Mesenchymal stem cell (in vitro differentiated cells and primary cell): Measurements from ENCODE around the gene PVALB. TPM values are rescaled to one million over a fixed set of nuclear protein-coding genes. Genes with fewer than 3 reads are reported as not detected.

ENCODE experiments used
- DNase-seq: peaks from one replicate; pipeline ENCODE4 v3.0.0-alpha.2; 2013
- H2AFZ ChIP-seq: one replicate; pipeline ENCODE4 v1.6.1; 2013; ENCODE audit warnings: low read depth, mild to moderate bottlenecking, control low read depth, inconsistent platforms, low read length, moderate library complexity
- H2AK5ac ChIP-seq: 2 replicates; pipeline ENCODE4 v1.6.1; 2013; ENCODE audit warnings: low read length, moderate library complexity, mild to moderate bottlenecking, inconsistent platforms; ENCODE audit not compliant: severe bottlenecking
- H2BK120ac ChIP-seq: one replicate; pipeline ENCODE4 v1.6.1; 2013; ENCODE audit warnings: low read depth, mild to moderate bottlenecking, inconsistent platforms, low read length, moderate library complexity
- H2BK12ac ChIP-seq, 2 experiments: one replicate each; pipeline ENCODE4 v1.6.1; 2013; ENCODE audit warnings: inconsistent platforms in 2 of 2, low read length in 2 of 2, mild to moderate bottlenecking in 2 of 2, moderate library complexity in 2 of 2, control low read depth in 1 of 2
- H2BK15ac ChIP-seq: one replicate; pipeline ENCODE4 v1.6.1; 2013; ENCODE audit warnings: mild to moderate bottlenecking, low read depth, inconsistent platforms; ENCODE audit not compliant: poor library complexity, severe bottlenecking
- H2BK5ac ChIP-seq: 2 replicates; pipeline ENCODE4 v1.6.1; 2013; ENCODE audit warnings: low read depth, mild to moderate bottlenecking, low read length, control low read depth, inconsistent platforms; ENCODE audit not compliant: poor library complexity, severe bottlenecking
- H3K14ac ChIP-seq, 2 experiments: one replicate each; pipeline ENCODE4 v1.6.1; 2013; ENCODE audit warnings: inconsistent platforms in 2 of 2, low read length in 2 of 2, control low read depth in 1 of 2, mild to moderate bottlenecking in 1 of 2, moderate library complexity in 1 of 2
- H3K18ac ChIP-seq, 2 experiments: one replicate each; pipeline ENCODE4 v1.6.1; 2013; ENCODE audit warnings: inconsistent platforms in 2 of 2, low read length in 2 of 2, control low read depth in 1 of 2, low read depth in 1 of 2, mild to moderate bottlenecking in 1 of 2
- H3K23ac ChIP-seq, 2 experiments: one replicate each; pipeline ENCODE4 v1.6.1; 2013; ENCODE audit warnings: inconsistent platforms in 2 of 2, low read length in 2 of 2, mild to moderate bottlenecking in 2 of 2, moderate library complexity in 2 of 2, control low read depth in 1 of 2
- H3K27ac ChIP-seq: 2 replicates; pipeline ENCODE4 v1.5.1; 2013; ENCODE audit warnings: mild to moderate bottlenecking, moderate library complexity, low read length, control low read depth, inconsistent platforms; ENCODE audit not compliant: poor library complexity, severe bottlenecking
- H3K27me3 ChIP-seq, 2 experiments: 2 replicates each; pipeline versions ENCODE4 v1.6.1 to v1.7.0; 2013; ENCODE audit warnings: low read length in 2 of 2, mild to moderate bottlenecking in 2 of 2, moderate library complexity in 2 of 2, control low read depth in 1 of 2, inconsistent platforms in 1 of 2; ENCODE audit not compliant: control insufficient read depth in 1 of 2, insufficient read depth in 1 of 2
- H3K36me3 ChIP-seq, 2 experiments: 2 replicates each; pipeline versions ENCODE4 v1.6.1 to v1.7.0; 2013; ENCODE audit warnings: low read length in 2 of 2, control low read depth in 1 of 2, inconsistent platforms in 1 of 2, low read depth in 1 of 2, mild to moderate bottlenecking in 1 of 2; ENCODE audit not compliant: insufficient read depth in 2 of 2, control insufficient read depth in 1 of 2
- H3K4ac ChIP-seq, 2 experiments: one replicate each; pipeline ENCODE4 v1.6.1; 2013; ENCODE audit warnings: inconsistent platforms in 2 of 2, low read length in 2 of 2, mild to moderate bottlenecking in 2 of 2, moderate library complexity in 2 of 2, control low read depth in 1 of 2, low read depth in 1 of 2
- H3K4me1 ChIP-seq: 2 replicates; pipeline ENCODE4 v1.6.1; 2013; ENCODE audit warnings: low read depth, low read length, control low read depth; ENCODE audit not compliant: control insufficient read depth, insufficient read depth
- H3K4me2 ChIP-seq: 2 replicates; pipeline ENCODE4 v1.6.1; 2013; ENCODE audit warnings: low read length, mild to moderate bottlenecking, inconsistent platforms; ENCODE audit not compliant: poor library complexity, severe bottlenecking
- H3K4me3 ChIP-seq, 2 experiments: 2 replicates each; pipeline versions ENCODE4 v1.5.1 to v1.7.0; 2013; ENCODE audit warnings: low read length in 2 of 2, mild to moderate bottlenecking in 2 of 2, control low read depth in 1 of 2, low read depth in 1 of 2; ENCODE audit not compliant: insufficient read depth in 1 of 2
- H3K79me1 ChIP-seq: replicated peaks from 2 replicates; pipeline ENCODE4 v1.6.1; 2013; ENCODE audit warnings: mild to moderate bottlenecking, control low read depth, low read length, inconsistent platforms; ENCODE audit not compliant: poor library complexity, severe bottlenecking
- H3K9ac ChIP-seq: 2 replicates; pipeline ENCODE4 v1.7.0; 2013; ENCODE audit warnings: mild to moderate bottlenecking, low read length, moderate library complexity
- H3K9me3 ChIP-seq: 2 replicates; pipeline ENCODE4 v1.7.0; 2013; ENCODE audit warnings: mild to moderate bottlenecking, low read length; ENCODE audit not compliant: control insufficient read depth
- H4K8ac ChIP-seq: one replicate; pipeline ENCODE4 v1.6.1; 2013; ENCODE audit warnings: inconsistent platforms, mild to moderate bottlenecking, low read length, moderate library complexity
- H4K91ac ChIP-seq: one replicate; pipeline ENCODE4 v1.6.1; 2013; ENCODE audit warnings: mild to moderate bottlenecking, low read length, inconsistent platforms
- WGBS: methylation state at CpG from one replicate; pipeline ENCODE4 v1.1.7; 2013; ENCODE audit warnings: mixed read lengths; 5-methylcytosine and 5-hydroxymethylcytosine counted together
- polyA plus RNA-seq, 2 experiments: library from polyadenylated mRNA; stranded (reverse); fragments of 200-250 nt; gene quantifications; one replicate each; pipeline ENCODE4 v1.2.3, GENCODE V29; 2013

The PVALB gene
- not detected for polyA plus RNA-seq (2013, experiment 1 of 2)
- polyA plus RNA-seq (2013, experiment 2 of 2): not detected

DNA sequence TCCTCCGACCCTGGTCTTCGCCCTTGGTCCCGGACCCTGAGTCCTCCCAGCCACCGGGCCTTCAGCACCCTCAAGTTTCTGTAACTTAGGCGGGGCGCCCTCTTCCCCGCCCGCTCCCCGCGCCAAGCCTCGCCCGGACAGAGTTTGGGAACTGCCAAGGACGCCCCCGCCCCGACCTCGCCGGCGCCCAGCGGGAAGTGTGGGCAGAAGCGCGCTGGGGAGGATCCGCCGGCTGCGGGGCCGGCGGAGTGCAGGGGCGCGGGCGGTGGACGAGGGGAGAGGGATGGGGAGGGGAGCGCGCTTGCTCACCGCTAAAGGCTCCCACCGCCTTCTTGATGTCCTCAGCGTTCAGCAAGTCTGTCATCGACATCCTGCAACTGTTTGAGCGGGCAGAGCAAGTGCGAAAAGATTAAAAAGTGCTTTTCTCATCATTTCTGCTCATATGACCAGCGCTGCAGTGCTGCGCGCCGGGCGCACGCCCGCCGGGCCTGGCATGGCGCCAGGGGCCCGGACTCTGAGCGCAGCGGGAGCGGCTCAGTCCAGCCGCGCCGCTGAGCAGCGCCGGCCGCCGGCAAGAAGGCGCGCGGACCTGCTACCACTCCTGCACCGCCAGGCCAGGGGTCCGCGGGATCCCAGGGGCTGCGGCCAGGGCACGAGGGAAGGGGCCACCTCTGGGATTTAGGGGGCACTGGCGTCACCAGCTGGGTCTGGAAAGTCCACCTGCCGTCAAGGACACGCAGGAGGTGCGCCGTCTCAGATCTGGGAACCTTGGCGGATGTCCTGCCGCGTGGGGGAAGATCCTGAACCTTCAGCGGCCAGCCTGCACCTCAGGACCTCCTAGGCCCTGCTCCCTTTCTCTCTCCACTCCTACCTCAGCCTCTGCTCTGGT lies at the start of gene PVALB:
Gene PVALB, minus strand, starts transcription at position 400 of the 889 bp plus-strand sequence. Its CDS starts 30 bp downstream, at position 370.
- H2AFZ ChIP-seq: no peak within 1 kb of the TSS
- H3K79me1 ChIP-seq: no peaks in the 10 kb centered on the region
- H3K4me2 ChIP-seq: peak within 1 kb of the TSS; percentile 58
- H3K4me1 ChIP-seq: peaks cover 23% of the 10 kb centered on the region
- H3K18ac ChIP-seq: no peak within 1 kb of the TSS
- H3K36me3 ChIP-seq: no peaks in the 10 kb centered on the region
- peak; percentile 24 for DNase-seq
- peaks cover 89 to 99% of the 10 kb centered on the region in 2 experiments for H3K27me3 ChIP-seq
- no peak within 1 kb of the TSS for H3K27ac ChIP-seq
- 5% methylated on average over 61 of the region's 75 CpGs for WGBS
- H3K4me3 ChIP-seq: peak within 1 kb of the TSS; percentile 18 to 41
- no peak within 1 kb of the TSS for H2BK5ac ChIP-seq
- no peak within 1 kb of the TSS for H2AK5ac ChIP-seq
- no peak within 1 kb of the TSS for H4K8ac ChIP-seq
- H2BK120ac ChIP-seq: no peak within 1 kb of the TSS
- H3K4ac ChIP-seq: no peak within 1 kb of the TSS
- no peak within 1 kb of the TSS for H3K9ac ChIP-seq
- H3K9me3 ChIP-seq: no peaks in the 10 kb centered on the region
- peak within 1 kb of the TSS in 1 of 2 experiments; percentile 47 for H3K23ac ChIP-seq
- H2BK12ac ChIP-seq: no peak within 1 kb of the TSS
- H4K91ac ChIP-seq: no peak within 1 kb of the TSS
- no peak within 1 kb of the TSS for H3K14ac ChIP-seq
- H2BK15ac ChIP-seq: no peak within 1 kb of the TSS

GRCh38 chr22:36865346-36865745 lies 48.5 kb upstream of the PVALB start:
- Histone ChIP-seq H3K4me1 (peaks cover 2% of the 10 kb centered on the region), H2BK12ac (no peak overlapping the region), H3K4me2 (no peak overlapping the region), H2AK5ac (no peak overlapping the region), H3K4me3 (no peak overlapping the region), H3K9me3 (no peaks in the 10 kb centered on the region), H3K9ac (no peak overlapping the region), H3K27ac (no peak overlapping the region), H3K79me1 (no peaks in the 10 kb centered on the region), H2BK5ac (no peak overlapping the region), H3K36me3 (no peaks in the 10 kb centered on the region), H4K8ac (no peak overlapping the region), H2BK120ac (no peak overlapping the region), H4K91ac (no peak overlapping the region), H3K27me3 (peaks cover 31 to 73% of the 10 kb centered on the region in 2 experiments), H3K23ac (peak overlapping the region in 1 of 2 experiments; percentile 53), H3K18ac (no peak overlapping the region), H2AFZ (no peak overlapping the region), H3K4ac (no peak overlapping the region), H3K14ac (no peak overlapping the region), H2BK15ac (no peak overlapping the region)
- no peak for DNase-seq
- 24% methylated on average over 13 of the region's 13 CpGs for WGBS

DNA sequence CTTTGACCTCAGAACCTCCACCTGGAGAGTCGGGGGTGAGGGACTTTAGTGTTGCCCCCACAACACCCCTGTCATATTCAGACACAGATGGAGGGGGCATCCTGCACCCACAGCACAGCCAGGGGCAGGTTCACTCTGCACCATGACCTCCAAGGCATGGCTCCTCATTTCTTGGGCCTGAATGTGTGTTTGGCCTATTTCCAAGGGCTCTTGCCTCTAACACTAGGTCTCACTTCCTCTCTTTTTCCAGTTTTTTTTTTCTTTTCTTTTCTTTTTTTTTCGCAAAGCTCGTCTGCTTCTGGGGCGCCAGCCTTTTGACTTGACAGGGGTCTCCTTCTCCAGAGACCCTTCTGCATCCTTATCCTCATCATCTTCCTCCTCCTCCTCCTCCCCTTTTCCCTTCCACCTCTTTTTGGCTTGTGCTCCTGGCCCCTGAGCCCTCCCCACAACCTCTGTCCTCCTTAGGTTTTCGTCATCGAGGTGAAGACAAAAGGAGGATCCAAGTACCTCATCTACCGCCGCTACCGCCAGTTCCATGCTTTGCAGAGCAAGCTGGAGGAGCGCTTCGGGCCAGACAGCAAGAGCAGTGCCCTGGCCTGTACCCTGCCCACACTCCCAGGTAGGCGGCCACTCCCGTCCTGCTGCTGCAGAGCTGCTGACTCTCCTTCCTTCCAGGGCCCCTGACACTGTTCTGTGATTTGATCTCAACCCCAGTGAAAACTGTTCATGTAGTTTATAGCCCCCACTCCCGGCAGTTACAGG lies 47.8 kb upstream of the PVALB start:
- Histone ChIP-seq H3K9me3 (no peaks in the 10 kb centered on the region), H2AK5ac (no peak overlapping the region), H4K8ac (no peak overlapping the region), H2BK15ac (no peak overlapping the region), H3K14ac (no peak overlapping the region), H3K4ac (no peak overlapping the region), H3K23ac (no peak overlapping the region), H2AFZ (no peak overlapping the region), H3K4me2 (no peak overlapping the region), H3K36me3 (no peaks in the 10 kb centered on the region), H3K27ac (no peak overlapping the region), H2BK12ac (no peak overlapping the region), H3K9ac (no peak overlapping the region), H3K4me1 (peaks cover 2% of the 10 kb centered on the region), H2BK5ac (no peak overlapping the region), H3K4me3 (no peak overlapping the region), H2BK120ac (no peak overlapping the region), H3K79me1 (no peaks in the 10 kb centered on the region), H4K91ac (no peak overlapping the region), H3K18ac (no peak overlapping the region), H3K27me3 (peaks cover 24 to 67% of the 10 kb centered on the region in 2 experiments)
- WGBS: 90% methylated on average over 14 of the region's 14 CpGs
- DNase-seq: no peak

DNA sequence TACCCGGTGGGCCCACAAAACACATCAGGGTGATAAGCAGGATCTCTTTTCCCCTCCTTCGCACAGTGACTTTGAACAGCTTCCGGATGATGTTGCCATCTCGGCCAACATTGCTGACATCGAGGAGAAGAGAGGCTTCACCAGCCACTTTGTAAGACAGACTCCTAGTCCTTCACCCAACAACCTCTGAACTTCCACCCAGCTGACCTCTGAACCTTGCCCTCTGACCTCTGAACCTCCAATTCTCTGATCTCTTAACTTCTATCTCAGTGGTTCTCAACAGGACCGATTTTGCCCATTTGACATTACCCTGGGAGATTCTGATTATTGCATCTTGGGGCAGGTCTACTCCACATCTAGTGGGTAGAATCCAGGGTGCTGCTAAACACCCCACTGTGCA lies 47.1 kb upstream of the PVALB start:
- Histone ChIP-seq H2BK15ac (no peak overlapping the region), H3K14ac (no peak overlapping the region), H2BK12ac (no peak overlapping the region), H3K4me3 (no peak overlapping the region), H2BK120ac (no peak overlapping the region), H3K9ac (no peak overlapping the region), H2BK5ac (no peak overlapping the region), H3K4me2 (no peak overlapping the region), H3K27me3 (peaks cover 21 to 67% of the 10 kb centered on the region in 2 experiments), H2AFZ (no peak overlapping the region), H4K8ac (no peak overlapping the region), H3K27ac (no peak overlapping the region), H3K79me1 (no peaks in the 10 kb centered on the region), H3K4ac (no peak overlapping the region), H3K9me3 (no peaks in the 10 kb centered on the region), H3K4me1 (peaks cover 2% of the 10 kb centered on the region), H3K36me3 (no peaks in the 10 kb centered on the region), H4K91ac (no peak overlapping the region), H2AK5ac (no peak overlapping the region), H3K23ac (no peak overlapping the region), H3K18ac (no peak overlapping the region)
- WGBS: 91% methylated on average over 6 of the region's 6 CpGs
- no peak for DNase-seq
